ENCODE data around the gene POLR1A.
"Not testable (repeated sequence)": the region's sequence is repeated elsewhere in the genome, so short reads cannot be mapped to it uniquely, and the experiment has no call there.

Gene POLR1A

GRCh38 chr2:85998071-85998991 lies 107.4 kb downstream of the POLR1A start:
- no peak for DNase-seq (ENCODE audit: low read depth)

- DNase-seq (ENCODE audit: low read depth): no peak
These were observed 108.4 kb downstream of the POLR1A start for GRCh38 chr2:85997017-85997970.

- no peak for DNase-seq (ENCODE audit: low read depth)
These were observed 109.1 kb downstream of the POLR1A start for GRCh38 chr2:85996591-85996990.

GRCh38 chr2:85995648-85996529 lies 109.8 kb downstream of the POLR1A start:
- DNase-seq (ENCODE audit: low read depth): no peak

- DNase-seq (ENCODE audit: low read depth): no peak
These were observed 110.6 kb downstream of the POLR1A start for GRCh38 chr2:85994897-85995647.

- DNase-seq (ENCODE audit: low read depth): no peak
These were observed 111.3 kb downstream of the POLR1A start for GRCh38 chr2:85994421-85994777.

- no peak for DNase-seq (ENCODE audit: low read depth)
These were observed 113.1 kb downstream of the POLR1A start for GRCh38 chr2:85992611-85993010.

GRCh38 chr2:85992053-85992452 lies 113.6 kb downstream of the POLR1A start:
- not testable (repeated sequence) for DNase-seq (ENCODE audit: low read depth)

- DNase-seq (ENCODE audit: low read depth): no peak
These were observed 115.6 kb downstream of the POLR1A start for GRCh38 chr2:85990084-85990483.

- no peak for DNase-seq (ENCODE audit: low read depth)
These were observed 116.3 kb downstream of the POLR1A start for GRCh38 chr2:85989288-85989865.

- DNase-seq (ENCODE audit: low read depth): no peak
These were observed 116.8 kb downstream of the POLR1A start for GRCh38 chr2:85988914-85989270.

- DNase-seq (ENCODE audit: low read depth): no peak
These were observed 117.3 kb downstream of the POLR1A start for GRCh38 chr2:85988175-85988913.

- no peak for DNase-seq (ENCODE audit: low read depth)
These were observed 118.2 kb downstream of the POLR1A start for GRCh38 chr2:85987266-85988174.

- no peak for DNase-seq (ENCODE audit: low read depth)
These were observed 119.6 kb downstream of the POLR1A start for GRCh38 chr2:85986121-85986520.

- DNase-seq (ENCODE audit: low read depth): no peak
These were observed 120.9 kb downstream of the POLR1A start for GRCh38 chr2:85984788-85985187.

GRCh38 chr2:85983766-85984165 lies 121.9 kb downstream of the POLR1A start:
- no peak for DNase-seq (ENCODE audit: low read depth)

GRCh38 chr2:85981579-85982247 lies 124.0 kb downstream of the POLR1A start:
- no peak for DNase-seq (ENCODE audit: low read depth)

Data from T follicular helper cell (primary cell).